ENCODE measurements around the gene CYBA.

DNA sequence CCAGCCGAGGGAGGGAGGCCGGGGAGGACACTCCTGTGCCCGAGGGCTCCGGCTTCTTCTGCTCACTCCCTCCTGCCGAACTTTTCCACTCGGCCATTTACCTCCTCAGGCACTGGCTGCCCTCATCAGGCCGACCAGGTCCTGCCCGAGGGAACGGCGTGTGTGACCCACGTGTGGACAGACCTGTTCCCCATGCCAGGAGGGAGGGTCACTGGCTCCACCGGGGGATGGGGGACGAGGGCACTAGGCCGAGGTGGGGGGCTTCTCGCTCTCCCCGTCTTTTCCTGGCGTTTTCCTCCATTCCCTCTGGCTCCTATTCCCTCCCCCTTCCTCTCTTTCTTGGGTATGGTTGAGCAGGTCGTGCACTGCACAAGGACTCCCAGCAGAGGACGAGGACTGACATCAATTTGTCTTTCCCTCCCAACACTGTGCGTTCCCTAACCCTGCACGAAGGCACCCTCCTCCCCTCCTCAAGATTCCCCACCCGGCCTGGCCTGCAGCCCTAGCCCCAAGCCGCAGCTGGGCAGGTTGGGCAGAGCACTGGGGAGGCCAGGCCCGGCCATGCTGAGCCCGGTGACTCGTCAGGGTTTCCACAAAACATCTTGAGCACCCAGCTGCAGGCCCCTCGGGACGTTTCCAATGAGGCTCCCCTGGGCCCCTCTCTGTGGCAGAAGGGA, 15.7 kb downstream of the CYBA start:
- TF ChIP-seq CTCF (IDR thresholded peaks at IDR 0.05): no peak
- TF ChIP-seq ZFX (IDR thresholded peaks at IDR 0.05; ENCODE audit: borderline replicate concordance): no peak
